Stimulated activated naive CD8-positive, alpha-beta T cell treated with anti-CD3 and anti-CD28 coated beads, Interleukin-15, Interleukin-2, amounts not matched to agents 100 U/mL and 50 U/mL, for 24 hours (primary cell): ENCODE results near the gene PLA2G15.

Source experiments
- ATAC-seq: fragments of 150-1000 bp; cut with Tn5 transposase; one replicate; pipeline ENCODE4 v1.10.0; 2021
- DNase-seq: peaks from one replicate; pipeline ENCODE4 v3.0.0; 2021

PLA2G15 gene

GRCh38 chr16:68244903-68245853 lies at the start of gene PLA2G15:
Gene PLA2G15, plus strand, starts transcription at chr16:68245373. Its CDS starts 54 bp downstream, at chr16:68245427.
- ATAC-seq (peak; percentile 96), DNase-seq (peak; percentile 98)

- ATAC-seq (no peak), DNase-seq (no peak)
Observed at GRCh38 chr16:68197250-68197649, 47.9 kb upstream of the PLA2G15 start.

GRCh38 chr16:68200088-68200783 lies 44.9 kb upstream of the PLA2G15 start:
- peak; percentile 90 for ATAC-seq
- DNase-seq, result no peak

- DNase-seq (no peak), ATAC-seq (no peak)
Observed at GRCh38 chr16:68202091-68202519, 43.1 kb upstream of the PLA2G15 start.

- no peak for ATAC-seq
- no peak for DNase-seq
Observed at GRCh38 chr16:68206245-68206644, 38.9 kb upstream of the PLA2G15 start.

GRCh38 chr16:68214726-68215125 lies 30.4 kb upstream of the PLA2G15 start:
- ATAC-seq (no peak), DNase-seq (no peak)

- no peak for ATAC-seq
Observed at GRCh38 chr16:68215302-68215701, 29.9 kb upstream of the PLA2G15 start.

GRCh38 chr16:68216240-68216639 lies 28.9 kb upstream of the PLA2G15 start:
- no peak for DNase-seq
- ATAC-seq, result no peak

More at GRCh38 chr16:68215302-68215701, 29.9 kb upstream of the PLA2G15 start:
- DNase-seq, result no peak

- DNase-seq (no peak), ATAC-seq (no peak)
Observed at GRCh38 chr16:68217506-68217905, 27.7 kb upstream of the PLA2G15 start.

GRCh38 chr16:68219725-68220351 lies 25.3 kb upstream of the PLA2G15 start:
- no peak for DNase-seq
- ATAC-seq, result no peak

GRCh38 chr16:68223072-68223471 lies 22.1 kb upstream of the PLA2G15 start:
- DNase-seq, result no peak
- no peak for ATAC-seq

GRCh38 chr16:68226116-68226515 lies 19.1 kb upstream of the PLA2G15 start:
- DNase-seq, result no peak
- no peak for ATAC-seq

GRCh38 chr16:68227183-68227793 lies 17.9 kb upstream of the PLA2G15 start:
- no peak for DNase-seq
- ATAC-seq, result peak; percentile 88

GRCh38 chr16:68227850-68228553 lies 17.2 kb upstream of the PLA2G15 start:
- ATAC-seq, result no peak

GRCh38 chr16:68228652-68229051 lies 16.5 kb upstream of the PLA2G15 start:
- DNase-seq (no peak), ATAC-seq (no peak)

More at GRCh38 chr16:68227850-68228553, 17.2 kb upstream of the PLA2G15 start:
- no peak for DNase-seq

GRCh38 chr16:68229431-68230175 lies 15.6 kb upstream of the PLA2G15 start:
- DNase-seq, result no peak
- no peak for ATAC-seq

- ATAC-seq (no peak), DNase-seq (no peak)
Observed at GRCh38 chr16:68230176-68230571, 15.0 kb upstream of the PLA2G15 start.

GRCh38 chr16:68230956-68231355 lies 14.2 kb upstream of the PLA2G15 start:
- DNase-seq (no peak), ATAC-seq (no peak)

- DNase-seq (no peak), ATAC-seq (no peak)
Observed at GRCh38 chr16:68231384-68232136, 13.6 kb upstream of the PLA2G15 start.

- DNase-seq (no peak), ATAC-seq (no peak)
Observed at GRCh38 chr16:68232335-68232734, 12.8 kb upstream of the PLA2G15 start.
